IPS-15b (cell line): Measurements from ENCODE around the gene NXF2.
"Not testable (repeated sequence)": the region's sequence is repeated elsewhere in the genome, so short reads cannot be mapped to it uniquely, and the experiment has no call there.

ENCODE experiments used
- H3K27me3 ChIP-seq: one replicate; pipeline ENCODE4 v1.6.1; 2013; ENCODE audit warnings: low read length; ENCODE audit not compliant: control insufficient read depth, insufficient read depth
- H3K36me3 ChIP-seq: one replicate; pipeline ENCODE4 v1.6.1; 2013; ENCODE audit warnings: low read length; ENCODE audit not compliant: control insufficient read depth, insufficient read depth
- H3K4me1 ChIP-seq: one replicate; pipeline ENCODE4 v1.6.1; 2013; ENCODE audit warnings: mild to moderate bottlenecking, low read length; ENCODE audit not compliant: control insufficient read depth, insufficient read depth
- H3K4me3 ChIP-seq: one replicate; pipeline ENCODE4 v1.5.1; 2013; ENCODE audit warnings: low read depth, low read length
- H3K9ac ChIP-seq: one replicate; pipeline ENCODE4 v1.6.1; 2013; ENCODE audit warnings: low read depth, mild to moderate bottlenecking, low read length
- H3K9me3 ChIP-seq: one replicate; pipeline ENCODE4 v1.6.1; 2013; ENCODE audit warnings: mild to moderate bottlenecking, low read length; ENCODE audit not compliant: control insufficient read depth, insufficient read depth

Gene NXF2, protein sequence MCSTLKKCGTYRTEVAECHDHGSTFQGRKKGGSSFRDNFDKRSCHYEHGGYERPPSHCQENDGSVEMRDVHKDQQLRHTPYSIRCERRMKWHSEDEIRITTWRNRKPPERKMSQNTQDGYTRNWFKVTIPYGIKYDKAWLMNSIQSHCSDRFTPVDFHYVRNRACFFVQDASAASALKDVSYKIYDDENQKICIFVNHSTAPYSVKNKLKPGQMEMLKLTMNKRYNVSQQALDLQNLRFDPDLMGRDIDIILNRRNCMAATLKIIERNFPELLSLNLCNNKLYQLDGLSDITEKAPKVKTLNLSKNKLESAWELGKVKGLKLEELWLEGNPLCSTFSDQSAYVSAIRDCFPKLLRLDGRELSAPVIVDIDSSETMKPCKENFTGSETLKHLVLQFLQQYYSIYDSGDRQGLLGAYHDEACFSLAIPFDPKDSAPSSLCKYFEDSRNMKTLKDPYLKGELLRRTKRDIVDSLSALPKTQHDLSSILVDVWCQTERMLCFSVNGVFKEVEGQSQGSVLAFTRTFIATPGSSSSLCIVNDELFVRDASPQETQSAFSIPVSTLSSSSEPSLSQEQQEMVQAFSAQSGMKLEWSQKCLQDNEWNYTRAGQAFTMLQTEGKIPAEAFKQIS

DNA sequence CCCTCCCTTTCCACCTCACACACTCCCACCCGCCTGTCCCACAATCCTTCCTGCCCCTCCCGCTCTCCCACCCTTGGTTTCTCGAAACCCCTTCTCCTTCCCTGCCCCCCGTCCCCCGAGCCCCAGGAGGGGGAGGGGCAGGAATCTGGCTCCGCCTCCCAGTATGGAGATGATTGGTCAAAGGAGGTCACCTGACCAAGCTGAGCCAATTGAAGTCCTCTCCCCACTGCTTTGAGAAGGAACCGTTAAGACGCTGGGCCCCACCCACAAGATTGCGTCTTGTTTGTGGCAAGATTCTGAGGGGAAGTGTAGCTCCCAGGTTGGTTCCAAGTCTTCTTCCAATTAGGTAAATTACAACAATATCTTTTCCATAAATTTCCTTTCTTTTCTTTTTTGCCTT is at the start of gene NXF2:
Gene NXF2 (plus strand): TSS at position 275 of the 400 bp plus-strand sequence. CDS start 59,912 bp downstream, outside the sequence.
- not testable (repeated sequence) for H3K36me3 ChIP-seq, H3K27me3 ChIP-seq, H3K4me3 ChIP-seq, H3K4me1 ChIP-seq, H3K9me3 ChIP-seq, H3K9ac ChIP-seq

DNA sequence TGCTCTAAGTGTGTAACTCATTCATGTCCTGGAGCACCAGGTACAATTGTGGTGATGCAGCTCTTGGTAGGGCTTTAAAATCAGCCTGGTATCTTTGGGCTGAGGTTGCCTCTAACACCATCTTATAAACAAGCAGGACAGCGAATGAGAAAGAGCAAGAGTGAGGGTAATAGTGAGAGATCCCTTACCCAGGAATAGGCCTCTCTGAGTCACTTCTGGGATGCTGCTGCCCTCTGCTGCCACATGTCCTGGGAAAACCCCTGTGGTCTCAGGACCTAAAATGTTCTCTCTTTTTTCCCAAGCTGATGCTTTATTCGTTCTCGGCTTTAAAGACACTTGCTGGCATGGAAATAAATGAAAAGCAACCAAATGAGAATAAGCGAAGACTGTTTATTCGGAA is 39.0 kb upstream of the NXF2 start:
- not testable (repeated sequence) for H3K4me3 ChIP-seq, H3K4me1 ChIP-seq, H3K36me3 ChIP-seq, H3K9me3 ChIP-seq, H3K27me3 ChIP-seq, H3K9ac ChIP-seq

DNA sequence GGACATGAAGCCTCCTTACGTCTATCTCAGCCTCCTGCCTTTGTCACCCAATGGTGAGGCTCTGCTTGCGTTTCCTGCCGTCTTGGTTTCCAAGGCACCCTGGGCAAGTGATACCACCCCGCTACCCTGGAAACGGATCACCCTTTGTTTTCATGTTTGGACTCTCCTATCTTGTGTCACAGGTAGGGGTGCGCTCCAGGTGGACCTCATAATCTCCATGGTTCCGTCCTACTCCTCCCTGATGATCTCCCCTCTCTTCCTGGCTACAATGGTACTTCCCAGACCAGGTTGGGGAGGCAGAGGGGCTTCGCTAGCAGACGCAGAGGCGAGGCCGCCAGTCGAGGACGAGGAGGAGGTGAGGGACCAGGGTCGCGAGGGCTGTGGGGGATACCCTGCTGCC is 32.0 kb upstream of the NXF2 start, which contains the start of gene TCP11X1:
Gene TCP11X1 (plus strand): TSS at position 316 of the 400 bp plus-strand sequence.
- H3K4me1 ChIP-seq, H3K27me3 ChIP-seq, H3K36me3 ChIP-seq, H3K9me3 ChIP-seq, H3K9ac ChIP-seq, H3K4me3 ChIP-seq: not testable (repeated sequence)

DNA sequence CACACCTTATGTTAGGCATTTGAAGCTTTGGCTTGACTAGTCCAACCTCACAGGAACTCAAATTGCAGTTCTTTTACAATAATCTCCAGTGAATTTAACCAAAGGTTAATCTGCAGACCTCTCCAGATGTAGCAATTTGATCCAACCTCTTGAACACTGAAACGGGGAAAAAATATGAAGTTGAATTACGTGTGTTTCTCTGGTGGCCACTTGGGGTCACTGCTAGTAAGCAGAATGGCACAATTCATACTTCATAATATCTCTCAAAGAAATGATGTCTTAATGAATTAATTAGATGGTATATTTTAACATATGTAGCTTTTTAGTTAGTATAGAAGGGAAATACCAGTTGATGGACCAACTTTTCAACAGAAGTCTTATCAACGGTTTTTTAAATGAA is 30.5 kb upstream of the NXF2 start:
- H3K9ac ChIP-seq, H3K36me3 ChIP-seq, H3K27me3 ChIP-seq, H3K9me3 ChIP-seq, H3K4me3 ChIP-seq, H3K4me1 ChIP-seq: not testable (repeated sequence)

DNA sequence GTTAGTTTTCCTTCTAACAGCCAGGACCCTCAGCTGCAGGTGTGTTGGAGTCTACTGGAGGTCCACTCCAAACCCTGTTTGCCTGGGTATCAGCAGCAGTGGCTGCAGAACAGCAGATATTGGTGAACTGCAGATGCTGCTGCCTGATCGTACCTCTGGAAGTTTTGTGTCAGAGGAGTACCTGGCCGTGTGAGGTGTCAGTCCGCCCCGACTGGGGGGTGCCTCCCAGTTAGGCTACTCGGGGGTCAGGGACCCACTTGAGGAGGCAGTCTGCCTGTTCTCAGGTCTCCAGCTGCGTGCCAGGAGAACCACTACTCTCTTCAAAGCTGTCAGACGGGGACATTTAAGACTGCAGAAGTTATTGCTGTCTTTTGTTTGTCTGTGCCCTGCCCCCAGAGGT is 11.3 kb upstream of the NXF2 start:
- H3K4me1 ChIP-seq, H3K27me3 ChIP-seq, H3K9ac ChIP-seq, H3K9me3 ChIP-seq, H3K4me3 ChIP-seq, H3K36me3 ChIP-seq: not testable (repeated sequence)

DNA sequence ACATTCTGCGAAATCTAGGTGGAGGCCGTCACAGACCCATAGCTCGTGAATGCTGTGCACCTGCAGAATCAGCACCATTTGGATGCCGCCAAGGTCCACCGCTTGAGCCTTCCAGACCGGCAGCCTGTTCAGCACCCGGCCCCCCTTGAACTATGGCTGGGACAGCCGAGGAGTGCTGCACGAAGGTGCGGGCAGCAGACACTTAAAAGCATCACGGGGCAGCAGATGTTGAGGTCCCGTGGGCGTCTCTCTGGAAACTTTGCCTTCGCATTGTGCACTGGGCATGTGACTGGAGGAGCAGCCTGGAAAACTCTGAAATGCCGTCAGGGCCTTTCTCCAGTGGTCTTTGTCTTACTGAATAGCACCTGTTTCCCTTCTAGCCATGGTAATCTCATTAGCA is 6.7 kb upstream of the NXF2 start:
- not testable (repeated sequence) for H3K9me3 ChIP-seq, H3K27me3 ChIP-seq, H3K36me3 ChIP-seq, H3K4me1 ChIP-seq, H3K9ac ChIP-seq, H3K4me3 ChIP-seq

DNA sequence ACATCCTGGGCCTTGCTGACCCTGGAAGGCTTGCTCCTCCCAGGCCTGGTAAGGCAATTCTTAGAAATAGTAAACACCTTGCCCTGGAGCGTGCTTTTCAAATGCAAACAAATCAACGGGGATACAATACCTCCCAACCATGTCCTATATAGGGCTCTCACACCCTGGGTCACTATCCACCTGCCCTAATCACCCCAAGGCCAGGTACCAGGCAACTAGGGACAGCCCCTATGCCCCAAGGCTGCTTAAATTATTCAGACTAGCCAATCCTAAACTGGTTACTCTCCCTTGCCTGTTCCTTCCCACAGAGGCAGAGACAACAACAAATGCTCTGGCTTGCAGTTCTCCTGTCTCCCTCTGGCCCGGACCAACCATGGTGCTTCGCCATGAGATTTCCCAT is 25.3 kb downstream of the NXF2 start:
- H3K36me3 ChIP-seq, H3K27me3 ChIP-seq, H3K9me3 ChIP-seq, H3K9ac ChIP-seq, H3K4me3 ChIP-seq, H3K4me1 ChIP-seq: not testable (repeated sequence)

DNA sequence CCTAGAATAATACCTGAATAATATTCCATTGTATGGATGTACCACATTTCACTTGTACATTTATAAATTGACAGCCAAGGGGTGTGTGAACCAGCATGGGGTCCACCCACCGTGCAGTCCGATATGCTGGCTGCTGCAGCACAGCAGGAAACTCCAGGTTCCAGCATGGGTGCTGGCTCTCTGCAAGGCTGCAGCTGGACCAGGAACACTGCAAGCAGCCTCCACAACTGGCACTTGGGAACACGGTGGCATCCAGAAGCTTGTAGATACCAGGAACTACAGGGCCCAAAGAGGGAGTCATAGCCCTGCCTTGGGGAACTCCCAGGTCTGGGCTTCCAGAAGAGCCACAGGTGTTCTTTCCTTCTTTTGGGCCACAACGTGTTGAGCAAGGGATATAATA is 91.2 kb downstream of the NXF2 start:
- H3K4me3 ChIP-seq, result no peak overlapping the region
- no peaks in the 10 kb centered on the region for H3K36me3 ChIP-seq
- H3K9me3 ChIP-seq, result no peaks in the 10 kb centered on the region
- no peaks in the 10 kb centered on the region for H3K27me3 ChIP-seq
- no peak overlapping the region for H3K9ac ChIP-seq
- no peaks in the 10 kb centered on the region for H3K4me1 ChIP-seq

DNA sequence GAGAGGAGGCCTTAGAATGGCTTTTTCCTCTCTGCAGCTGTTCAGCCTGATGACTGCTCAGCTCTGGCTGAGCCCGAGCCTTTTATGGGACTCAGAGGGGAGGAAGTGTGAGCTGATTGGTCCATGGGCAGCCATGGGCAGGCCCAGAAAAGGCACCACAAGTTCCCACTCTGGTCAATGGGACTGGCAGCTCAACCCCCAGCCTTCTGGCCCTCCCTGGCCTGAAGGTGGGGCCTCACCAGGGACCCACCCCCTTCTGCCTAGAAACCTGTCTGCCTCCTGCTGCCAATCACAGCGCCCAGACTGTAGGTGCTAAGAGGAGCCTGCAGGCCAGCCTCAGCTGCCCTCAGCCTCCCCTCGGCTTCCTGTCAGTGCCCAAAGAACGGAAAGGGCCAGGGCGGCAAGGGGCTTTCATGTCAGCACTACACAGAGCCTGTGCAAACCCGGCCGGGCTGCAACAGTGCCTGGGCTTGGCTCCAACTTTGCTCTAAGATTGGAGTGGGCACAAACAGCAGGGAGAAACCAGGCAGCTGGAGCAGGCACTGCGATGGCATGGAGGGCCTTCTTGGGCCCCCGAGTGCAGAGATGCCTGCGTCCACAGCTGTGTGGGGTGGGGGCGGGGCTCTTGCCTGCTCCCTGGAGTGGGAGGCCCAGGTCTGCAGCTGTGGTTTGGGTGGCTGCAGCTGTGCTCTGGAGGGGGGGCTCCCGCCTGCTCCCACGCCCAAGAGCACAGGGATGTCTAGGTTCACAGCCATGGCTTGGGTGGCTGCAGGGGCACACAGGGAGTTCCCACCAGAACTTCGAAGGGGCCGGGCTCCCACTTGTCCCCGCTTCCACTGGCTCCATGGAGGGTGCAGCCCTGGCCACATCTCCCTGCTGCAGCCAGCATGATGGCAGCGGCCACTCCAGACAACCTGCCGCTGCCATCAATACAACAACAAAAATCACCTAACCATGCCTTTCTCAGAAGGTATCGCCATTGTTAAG is 92.6 kb downstream of the NXF2 start:
- Histone ChIP-seq H3K27me3 (no peaks in the 10 kb centered on the region), H3K4me3 (no peak overlapping the region), H3K36me3 (no peaks in the 10 kb centered on the region), H3K9ac (no peak overlapping the region), H3K4me1 (no peaks in the 10 kb centered on the region), H3K9me3 (no peaks in the 10 kb centered on the region)

DNA sequence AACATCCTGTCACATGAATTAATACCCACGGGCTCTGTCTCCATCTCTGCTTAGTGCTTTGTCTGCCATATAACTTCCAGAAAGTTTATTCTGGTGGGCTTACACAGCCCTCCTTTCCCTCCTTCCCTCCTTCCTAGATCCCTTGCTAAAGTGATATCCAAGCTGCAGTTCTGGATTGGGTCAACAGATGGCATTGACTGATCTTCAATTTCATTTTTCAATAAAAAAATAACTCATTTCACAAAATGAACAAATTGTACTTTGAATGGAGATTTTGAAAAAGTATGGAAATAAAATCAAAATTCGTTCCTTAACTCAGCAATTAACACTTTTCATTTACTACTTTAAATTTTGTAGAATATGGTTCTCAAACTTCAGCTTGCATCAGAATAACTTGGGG is 94.9 kb downstream of the NXF2 start:
- no peaks in the 10 kb centered on the region for H3K27me3 ChIP-seq
- H3K36me3 ChIP-seq, result no peaks in the 10 kb centered on the region
- no peak overlapping the region for H3K4me3 ChIP-seq
- H3K9ac ChIP-seq, result no peak overlapping the region
- H3K4me1 ChIP-seq, result no peaks in the 10 kb centered on the region
- H3K9me3 ChIP-seq, result no peaks in the 10 kb centered on the region

DNA sequence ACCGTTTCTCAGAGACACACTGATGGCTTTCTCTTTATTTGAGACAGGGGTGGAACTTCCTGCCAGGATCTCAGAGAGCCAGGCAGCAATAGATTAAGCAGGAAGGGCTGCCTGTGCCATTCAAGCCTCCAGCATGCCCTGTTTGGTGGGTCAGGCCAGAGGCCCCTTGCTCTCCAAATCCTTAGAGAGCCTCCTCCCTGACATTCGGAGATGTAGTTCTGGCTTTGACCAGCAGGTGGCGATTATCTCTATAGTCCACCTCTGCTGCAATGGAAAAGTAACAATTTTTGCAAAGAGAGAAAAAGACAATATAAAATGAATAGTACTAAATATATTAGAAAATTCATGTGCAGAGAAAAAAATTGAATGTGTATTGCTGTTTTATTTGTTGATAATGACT is 98.9 kb downstream of the NXF2 start:
- no peak overlapping the region for H3K9ac ChIP-seq
- H3K4me3 ChIP-seq, result no peak overlapping the region
- no peaks in the 10 kb centered on the region for H3K27me3 ChIP-seq
- H3K4me1 ChIP-seq, result no peaks in the 10 kb centered on the region
- no peaks in the 10 kb centered on the region for H3K36me3 ChIP-seq
- no peaks in the 10 kb centered on the region for H3K9me3 ChIP-seq
